CD14-positive monocyte (primary cell): ENCODE measurements around the gene ST7. TPM values are rescaled to one million over a fixed set of nuclear protein-coding genes. Genes with fewer than 3 reads are reported as not detected.

Source experiments
- DNase-seq, 3 donors: peaks; one replicate each; pipeline ENCODE4 v3.0.0-alpha.2; 2011 to 2022
- H2AFZ ChIP-seq: 2 replicates; pipeline ENCODE4 v1.6.0; 2012; ENCODE audit warnings: mild to moderate bottlenecking, low read depth, low read length, inconsistent platforms; ENCODE audit not compliant: insufficient read depth, poor library complexity, severe bottlenecking
- H3K27ac ChIP-seq, 2 donors: 1 replicate in 1 of 2; 2 replicates in 1 of 2; pipeline ENCODE4 v1.5.1; 2012 to 2013; ENCODE audit warnings: low read length in 2 of 2, control low read depth in 1 of 2, inconsistent platforms in 1 of 2, low read depth in 1 of 2, mild to moderate bottlenecking in 1 of 2
- H3K27me3 ChIP-seq, 2 donors: one replicate each; pipeline versions ENCODE4 v1.6.0 to v1.6.1; 2011 to 2013; ENCODE audit warnings: low read length in 2 of 2; ENCODE audit not compliant: control insufficient read depth in 2 of 2, insufficient read depth in 2 of 2
- H3K36me3 ChIP-seq, 2 donors: replicated peaks in 1 of 2; 1 replicate in 1 of 2; 2 replicates in 1 of 2; pipeline versions ENCODE4 v1.5.1 to v1.6.1; 2012 to 2013; ENCODE audit warnings: low read length in 2 of 2, control low read depth in 1 of 2, inconsistent platforms in 1 of 2, mild to moderate bottlenecking in 1 of 2; ENCODE audit not compliant: insufficient read depth in 2 of 2, control insufficient read depth in 1 of 2
- H3K4me1 ChIP-seq, 2 donors: 1 replicate in 1 of 2; 2 replicates in 1 of 2; pipeline versions ENCODE4 v1.5.1 to v1.6.1; 2012 to 2013; ENCODE audit warnings: low read length in 2 of 2, control low read depth in 1 of 2, inconsistent platforms in 1 of 2, mild to moderate bottlenecking in 1 of 2, moderate library complexity in 1 of 2; ENCODE audit not compliant: insufficient read depth in 2 of 2, control insufficient read depth in 1 of 2
- H3K4me2 ChIP-seq: replicated peaks from 2 replicates; pipeline ENCODE3; 2012; ENCODE audit warnings: low read length, moderate library complexity, mild to moderate bottlenecking; ENCODE audit not compliant: poor library complexity, severe bottlenecking; ENCODE audit errors: extremely low read depth
- H3K4me3 ChIP-seq, 3 experiments: fragments of 200-600 bp in 1 of 3; sonication (generic) in 1 of 3; replicated peaks in 1 of 3; 1 replicate in 2 of 3; 2 replicates in 1 of 3; pipeline ENCODE4 v1.5.1; 2011 to 2013; ENCODE audit warnings: low read length in 3 of 3, mild to moderate bottlenecking in 3 of 3, control low read depth in 2 of 3, low read depth in 2 of 3, inconsistent platforms in 1 of 3, moderate library complexity in 1 of 3
- H3K79me2 ChIP-seq: 2 replicates; pipeline ENCODE4 v1.6.0; 2012; ENCODE audit warnings: mild to moderate bottlenecking, control low read depth, inconsistent platforms, low read length, moderate library complexity; ENCODE audit not compliant: insufficient read depth
- H3K9ac ChIP-seq: 2 replicates; pipeline ENCODE4 v1.6.0; 2017; ENCODE audit warnings: low read length, mild to moderate bottlenecking; ENCODE audit not compliant: insufficient read depth, poor library complexity, severe bottlenecking
- H3K9me3 ChIP-seq, 2 donors: replicated peaks in 1 of 2; 1 replicate in 1 of 2; 2 replicates in 1 of 2; pipeline versions ENCODE4 v1.5.1 to v1.6.1; 2012 to 2013; ENCODE audit warnings: low read length in 2 of 2, control low read depth in 1 of 2; ENCODE audit not compliant: control insufficient read depth in 1 of 2, insufficient read depth in 1 of 2
- H4K20me1 ChIP-seq: 2 replicates; pipeline ENCODE4 v1.6.0; 2012; ENCODE audit warnings: mild to moderate bottlenecking, low read length, control low read depth, moderate library complexity; ENCODE audit not compliant: insufficient read depth
- H3K27ac Mint-ChIP-seq, 7 donors: one replicate each; pipeline ENCODE4 v1.8.0; 2020; ENCODE audit warnings: mild to moderate bottlenecking in 7 of 7, mixed read lengths in 7 of 7, moderate library complexity in 6 of 7, inconsistent platforms in 2 of 7
- H3K27me3 Mint-ChIP-seq, 3 donors: one replicate each; pipeline ENCODE4 v1.8.0; 2021 to 2022; ENCODE audit warnings: low read depth in 3 of 3, mild to moderate bottlenecking in 3 of 3, mixed read lengths in 3 of 3, moderate library complexity in 3 of 3, inconsistent platforms in 1 of 3
- H3K36me3 Mint-ChIP-seq, 2 donors: one replicate each; pipeline ENCODE4 v1.8.0; 2020; ENCODE audit warnings: mixed read lengths in 2 of 2, inconsistent platforms in 1 of 2, mild to moderate bottlenecking in 1 of 2
- H3K4me1 Mint-ChIP-seq: one replicate; pipeline ENCODE4 v1.8.0; 2020; ENCODE audit warnings: mild to moderate bottlenecking, mixed read lengths
- H3K4me3 Mint-ChIP-seq, 2 donors: one replicate each; pipeline ENCODE4 v1.8.0; 2020; ENCODE audit warnings: mild to moderate bottlenecking in 2 of 2, mixed read lengths in 2 of 2, moderate library complexity in 1 of 2
- H3K9me3 Mint-ChIP-seq, 7 donors: one replicate each; pipeline ENCODE4 v1.8.0; 2020 to 2022; ENCODE audit warnings: mixed read lengths in 7 of 7, mild to moderate bottlenecking in 6 of 7, moderate library complexity in 6 of 7, inconsistent platforms in 2 of 7
- WGBS: methylation state at CpG from one replicate; pipeline ENCODE4 v1.1.5; 2013; ENCODE audit warnings: missing lambda C conversion rate; ENCODE audit not compliant: insufficient coverage; 5-methylcytosine and 5-hydroxymethylcytosine counted together
- intact Hi-C, 2 donors: fragments of 100-400 bp; cut with micrococcal nuclease; formaldehyde crosslinking; loops; one replicate each; pipeline versions ENCODE4 v1.15.0 to v1.15.1; 2023
- polyA plus RNA-seq, 3 donors: library from polyadenylated mRNA; depleted of rRNA in 1 of 3; unstranded in 2 of 3; stranded (reverse) in 1 of 3; fragments of 300-500 nt in 2 of 3; fragments of >200 nt in 1 of 3; fragmentation: Illumina TruSeq in 2 of 3; gene quantifications; 1 replicate in 2 of 3; 2 replicates in 1 of 3; pipeline ENCODE4 v1.2.3, GENCODE V29; 2012 to 2021
- TF ChIP-seq, protein P1 (sequence below): fragments of 200-600 bp; IDR thresholded peaks from one replicate; pipeline ENCODE4 v1.8.0; 2022; ENCODE audit warnings: antibody characterized with exemption, mild to moderate bottlenecking

ST7 gene
- polyA plus RNA-seq, 3 donors: 3.6 to 5.5 (median 4.1) TPM

DNA sequence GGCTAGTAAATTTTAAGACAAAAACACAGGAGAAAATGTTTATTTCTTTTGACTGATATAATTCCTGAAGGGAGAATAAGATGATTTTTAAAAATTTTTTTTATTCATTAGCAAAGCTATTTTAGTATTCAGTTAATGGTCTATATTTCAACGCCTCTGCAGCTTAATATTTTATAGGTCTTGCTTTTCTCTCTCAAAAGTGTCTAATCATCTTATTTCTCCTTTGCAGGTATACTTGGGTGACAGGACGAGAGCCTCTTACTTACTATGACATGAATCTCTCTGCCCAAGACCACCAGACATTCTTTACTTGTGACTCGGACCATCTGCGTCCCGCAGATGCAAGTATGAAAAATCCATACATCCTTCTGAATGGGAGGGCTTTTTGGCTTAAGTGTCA lies 177.0 kb downstream of the ST7 start:
- Mint-ChIP-seq H3K36me3 (peaks cover 4 to 6% of the 10 kb centered on the region in 2 donors), H3K4me1 (peaks cover 23% of the 10 kb centered on the region), H3K27ac (no peak overlapping the region), H3K9me3 (no peaks in the 10 kb centered on the region), H3K27me3 (no peaks in the 10 kb centered on the region), H3K4me3 (no peak overlapping the region)
- Histone ChIP-seq H3K9me3 (no peaks in the 10 kb centered on the region), H3K4me3 (no peak overlapping the region), H3K36me3 (no peaks in the 10 kb centered on the region), H3K79me2 (no peaks in the 10 kb centered on the region), H3K4me2 (no peak overlapping the region), H4K20me1 (no peaks in the 10 kb centered on the region), H3K27me3 (no peaks in the 10 kb centered on the region), H3K9ac (no peak overlapping the region), H2AFZ (no peak overlapping the region), H3K4me1 (peaks cover 16 to 17% of the 10 kb centered on the region in 2 donors), H3K27ac (no peak overlapping the region)
- intact Hi-C loops: no loop called here
- TF ChIP-seq, protein P1, sequence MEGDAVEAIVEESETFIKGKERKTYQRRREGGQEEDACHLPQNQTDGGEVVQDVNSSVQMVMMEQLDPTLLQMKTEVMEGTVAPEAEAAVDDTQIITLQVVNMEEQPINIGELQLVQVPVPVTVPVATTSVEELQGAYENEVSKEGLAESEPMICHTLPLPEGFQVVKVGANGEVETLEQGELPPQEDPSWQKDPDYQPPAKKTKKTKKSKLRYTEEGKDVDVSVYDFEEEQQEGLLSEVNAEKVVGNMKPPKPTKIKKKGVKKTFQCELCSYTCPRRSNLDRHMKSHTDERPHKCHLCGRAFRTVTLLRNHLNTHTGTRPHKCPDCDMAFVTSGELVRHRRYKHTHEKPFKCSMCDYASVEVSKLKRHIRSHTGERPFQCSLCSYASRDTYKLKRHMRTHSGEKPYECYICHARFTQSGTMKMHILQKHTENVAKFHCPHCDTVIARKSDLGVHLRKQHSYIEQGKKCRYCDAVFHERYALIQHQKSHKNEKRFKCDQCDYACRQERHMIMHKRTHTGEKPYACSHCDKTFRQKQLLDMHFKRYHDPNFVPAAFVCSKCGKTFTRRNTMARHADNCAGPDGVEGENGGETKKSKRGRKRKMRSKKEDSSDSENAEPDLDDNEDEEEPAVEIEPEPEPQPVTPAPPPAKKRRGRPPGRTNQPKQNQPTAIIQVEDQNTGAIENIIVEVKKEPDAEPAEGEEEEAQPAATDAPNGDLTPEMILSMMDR: no peak
- no peak for DNase-seq
- WGBS: no CpG with 5 or more reads among the region's 5 CpGs

DNA sequence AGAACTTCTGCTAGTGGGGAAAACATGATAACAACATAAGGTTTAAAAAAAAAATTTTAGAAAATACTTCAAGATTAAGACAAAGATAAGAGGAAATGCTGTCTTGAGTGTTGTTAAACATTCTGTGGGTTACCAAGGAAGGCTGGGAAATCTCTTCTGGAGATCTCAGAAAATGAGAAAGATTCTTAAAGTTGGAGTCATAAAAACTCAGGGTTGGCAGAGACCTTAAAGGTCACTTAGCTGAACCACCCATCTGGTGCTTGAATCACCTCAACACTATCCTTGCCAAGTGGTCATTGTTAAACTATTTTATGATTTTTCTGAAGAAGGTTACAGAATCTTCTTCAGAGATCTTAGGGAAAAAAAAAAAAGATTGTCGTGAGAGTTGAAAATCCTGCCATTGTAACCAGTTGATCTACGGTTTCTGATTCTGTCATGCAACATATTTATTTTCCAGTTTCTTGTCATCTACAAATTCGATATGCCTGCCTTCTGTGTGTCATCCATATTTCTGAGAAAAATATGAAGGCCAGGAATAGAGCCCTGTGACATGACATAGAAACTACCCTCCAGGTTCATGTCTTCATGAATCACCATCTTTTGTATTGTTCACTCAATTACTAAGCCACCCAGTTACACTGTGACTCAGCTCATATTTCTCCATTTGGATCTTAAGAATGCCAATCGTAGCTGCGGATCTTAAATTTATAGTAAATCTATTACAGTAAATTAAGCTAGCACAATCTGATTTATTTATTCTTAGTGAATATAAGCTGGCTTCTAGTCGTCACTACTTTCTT lies 179.2 kb downstream of the ST7 start:
- TF ChIP-seq, protein P1: no peak
- Mint-ChIP-seq H3K9me3 (no peaks in the 10 kb centered on the region), H3K4me3 (no peak overlapping the region), H3K27ac (no peak overlapping the region), H3K4me1 (peaks cover 23% of the 10 kb centered on the region), H3K27me3 (no peaks in the 10 kb centered on the region), H3K36me3 (peaks cover 4 to 6% of the 10 kb centered on the region in 2 donors)
- Histone ChIP-seq H3K4me3 (no peak overlapping the region), H3K4me1 (peaks cover 16 to 17% of the 10 kb centered on the region in 2 donors), H3K27ac (no peak overlapping the region), H3K79me2 (no peaks in the 10 kb centered on the region), H3K9me3 (no peaks in the 10 kb centered on the region), H4K20me1 (no peaks in the 10 kb centered on the region), H3K9ac (no peak overlapping the region), H3K4me2 (no peak overlapping the region), H3K27me3 (no peaks in the 10 kb centered on the region), H2AFZ (no peak overlapping the region), H3K36me3 (no peaks in the 10 kb centered on the region)
- DNase-seq: peak in 1 of 3 donors; percentile 8
- WGBS: no CpG with 5 or more reads among the region's 6 CpGs
- intact Hi-C loops: no loop called here
